KBM-7 (cell line): ENCODE measurements around the gene MAP2K7.
A peak's percentile ranks its signal among the peaks of the same experiment; 100 is the strongest.

Source experiments
- DNase-seq: peaks from one replicate; pipeline ENCODE4 v3.0.0-alpha.2; 2015
- in situ Hi-C: fragments of 300-500 bp; cut with MboI; formaldehyde crosslinking; loops from 2 replicates; pipeline ENCODE4 v1.14.3; 2020; ENCODE audit warnings: low sequenced_read_pairs, low pct_unique_long_range_greater_than_20kb, mixed read lengths

MAP2K7 gene

GRCh38 chr19:7865262-7865911, 38.3 kb upstream of the MAP2K7 start:
- in situ Hi-C loops = no loop called here
- no peak for DNase-seq

- no peak for DNase-seq
- in situ Hi-C loops = no loop called here
These were observed 37.1 kb upstream of the MAP2K7 start for GRCh38 chr19:7866399-7867091.

GRCh38 chr19:7867092-7867844, 36.4 kb upstream of the MAP2K7 start:
- no peak for DNase-seq
- in situ Hi-C loops = no loop called here

- in situ Hi-C loops = no loop called here
- DNase-seq = no peak
These were observed 35.4 kb upstream of the MAP2K7 start for GRCh38 chr19:7868326-7868670.

- DNase-seq = peak; percentile 92
- in situ Hi-C loops = no loop called here
These were observed 34.8 kb upstream of the MAP2K7 start for GRCh38 chr19:7868671-7869452.

GRCh38 chr19:7869453-7869909, 34.2 kb upstream of the MAP2K7 start:
- in situ Hi-C loops = no loop called here
- DNase-seq = peak; percentile 77

- in situ Hi-C loops = no loop called here
- peak; percentile 92 for DNase-seq
These were observed 33.7 kb upstream of the MAP2K7 start for GRCh38 chr19:7869910-7870511.

- in situ Hi-C loops = no loop called here
- peak; percentile 98 for DNase-seq
These were observed 32.9 kb upstream of the MAP2K7 start for GRCh38 chr19:7870571-7871436.

- peak; percentile 91 for DNase-seq
- in situ Hi-C loops = no loop called here
These were observed 32.0 kb upstream of the MAP2K7 start for GRCh38 chr19:7871437-7872305.

- DNase-seq = no peak
- in situ Hi-C loops = no loop called here
These were observed 31.1 kb upstream of the MAP2K7 start for GRCh38 chr19:7872306-7873204.

- no peak for DNase-seq
- in situ Hi-C loops = no loop called here
These were observed 30.2 kb upstream of the MAP2K7 start for GRCh38 chr19:7873304-7874075.

GRCh38 chr19:7874076-7874896, 29.4 kb upstream of the MAP2K7 start, which contains the start of gene PRR36:
Gene PRR36, minus strand, starts transcription at chr19:7874390. Its CDS starts 701 bp downstream, at chr19:7873689.
- DNase-seq = peak; percentile 27
- in situ Hi-C loops = no loop called here

- no peak for DNase-seq
- in situ Hi-C loops = no loop called here
These were observed 28.8 kb upstream of the MAP2K7 start for GRCh38 chr19:7874897-7875273.

GRCh38 chr19:7877249-7877836, 26.3 kb upstream of the MAP2K7 start:
- in situ Hi-C loops = no loop called here
- no peak for DNase-seq
